Activated T-helper 1 cell treated with anti-CD3 and anti-CD28 coated beads, Interleukin-2, amount 50 U/mL, for 16 hours (primary cell): ENCODE data around the gene GHSR.

Experiments used
- DNase-seq, 2 donors: peaks; one replicate each; pipeline ENCODE4 v3.0.0-alpha.2; 2020; ENCODE audit warnings: low read depth in 1 of 2, low spot score in 1 of 2

Gene GHSR, protein sequence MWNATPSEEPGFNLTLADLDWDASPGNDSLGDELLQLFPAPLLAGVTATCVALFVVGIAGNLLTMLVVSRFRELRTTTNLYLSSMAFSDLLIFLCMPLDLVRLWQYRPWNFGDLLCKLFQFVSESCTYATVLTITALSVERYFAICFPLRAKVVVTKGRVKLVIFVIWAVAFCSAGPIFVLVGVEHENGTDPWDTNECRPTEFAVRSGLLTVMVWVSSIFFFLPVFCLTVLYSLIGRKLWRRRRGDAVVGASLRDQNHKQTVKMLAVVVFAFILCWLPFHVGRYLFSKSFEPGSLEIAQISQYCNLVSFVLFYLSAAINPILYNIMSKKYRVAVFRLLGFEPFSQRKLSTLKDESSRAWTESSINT

GRCh38 chr3:172447611-172448579, at the start of gene GHSR:
TSS of gene GHSR (minus strand) at chr3:172448456. CDS start at chr3:172448413, 43 bp downstream.
- no peak for DNase-seq

GRCh38 chr3:172490198-172490669, 42.0 kb upstream of the GHSR start:
- peak; percentile 55 to 63 for DNase-seq

- DNase-seq = no peak
These were observed 29.9 kb upstream of the GHSR start for GRCh38 chr3:172478116-172478515.

GRCh38 chr3:172476347-172476746, 28.1 kb upstream of the GHSR start:
- no peak for DNase-seq

DNA sequence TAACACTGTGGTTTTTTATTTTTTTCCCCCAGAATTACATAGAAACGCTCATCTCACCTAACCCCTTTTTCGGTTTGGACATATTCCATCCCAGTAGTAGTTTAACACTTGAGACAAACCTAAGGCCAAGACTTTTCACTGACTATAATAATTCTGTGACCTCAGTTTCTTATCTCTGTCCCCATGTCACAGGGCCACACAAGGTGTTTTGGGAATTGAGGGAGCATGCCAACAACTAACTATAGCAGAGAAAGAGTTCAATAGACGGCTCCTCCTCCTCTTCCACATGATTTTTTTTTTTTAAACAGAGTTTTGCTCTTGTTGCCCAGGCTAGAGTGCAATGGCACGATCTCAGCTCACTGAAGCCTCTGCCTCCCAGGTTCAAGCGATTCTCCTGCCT, 27.4 kb upstream of the GHSR start:
- DNase-seq = no peak

- no peak for DNase-seq
These were observed 23.6 kb upstream of the GHSR start for GRCh38 chr3:172471903-172472302.

GRCh38 chr3:172470588-172470987, 22.3 kb upstream of the GHSR start:
- no peak for DNase-seq

DNA sequence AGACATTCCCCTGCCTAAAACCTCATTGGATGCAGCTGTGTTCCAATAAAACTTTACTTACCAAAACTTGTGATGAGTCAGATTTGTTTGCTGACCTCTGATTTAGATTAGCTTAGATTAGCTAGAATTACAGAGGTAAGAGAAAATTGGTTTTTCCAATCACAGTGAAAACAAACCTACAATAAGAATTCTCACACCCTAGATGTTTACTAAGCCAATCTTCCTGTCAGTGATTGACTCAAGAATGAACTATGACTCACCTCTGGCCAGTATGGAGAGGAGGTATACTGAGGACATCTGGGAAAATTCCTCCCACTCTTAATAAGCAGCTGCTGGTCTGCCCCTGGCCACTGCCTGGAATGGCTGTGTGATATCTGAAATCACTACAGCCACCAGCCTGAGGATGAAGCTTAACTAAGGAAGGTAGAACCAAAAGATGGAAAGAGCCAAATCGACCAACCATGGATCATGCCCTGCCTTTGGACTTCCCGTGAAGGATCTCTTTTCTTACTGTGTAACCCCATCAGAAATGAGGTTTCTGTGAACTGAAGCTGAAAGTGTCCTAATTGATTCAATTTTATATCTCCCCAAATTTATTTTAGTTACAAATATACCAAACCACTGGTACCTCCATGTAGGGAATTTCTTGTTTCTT, 19.0 kb upstream of the GHSR start:
- no peak for DNase-seq

DNA sequence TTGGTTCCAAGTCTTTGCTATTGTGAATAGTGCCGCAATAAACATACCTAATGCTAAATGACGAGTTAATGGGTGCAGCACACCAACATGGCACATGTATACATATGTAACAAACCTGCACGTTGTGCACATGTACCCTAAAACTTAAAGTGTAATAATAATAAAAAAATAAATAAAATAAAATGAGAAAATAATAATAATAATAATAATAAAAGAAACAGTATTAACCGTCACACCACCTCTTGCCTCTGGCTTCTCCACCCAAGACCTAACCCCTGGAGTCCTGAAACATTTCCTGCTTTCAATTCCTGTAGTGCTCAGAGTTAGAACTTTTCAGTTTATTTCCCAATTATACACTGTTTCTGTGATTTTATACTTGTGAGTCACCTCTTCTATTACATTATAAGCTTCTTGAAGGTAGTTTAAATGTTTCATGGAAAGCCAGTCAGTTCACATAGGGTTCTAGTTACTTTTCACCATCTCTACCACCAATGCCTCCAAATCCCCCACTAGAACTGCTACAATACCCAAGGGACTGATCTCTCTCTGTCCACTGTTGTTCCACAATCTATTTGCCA, 18.4 kb upstream of the GHSR start:
- DNase-seq = no peak

GRCh38 chr3:172465281-172465680, 17.0 kb upstream of the GHSR start:
- no peak for DNase-seq

DNA sequence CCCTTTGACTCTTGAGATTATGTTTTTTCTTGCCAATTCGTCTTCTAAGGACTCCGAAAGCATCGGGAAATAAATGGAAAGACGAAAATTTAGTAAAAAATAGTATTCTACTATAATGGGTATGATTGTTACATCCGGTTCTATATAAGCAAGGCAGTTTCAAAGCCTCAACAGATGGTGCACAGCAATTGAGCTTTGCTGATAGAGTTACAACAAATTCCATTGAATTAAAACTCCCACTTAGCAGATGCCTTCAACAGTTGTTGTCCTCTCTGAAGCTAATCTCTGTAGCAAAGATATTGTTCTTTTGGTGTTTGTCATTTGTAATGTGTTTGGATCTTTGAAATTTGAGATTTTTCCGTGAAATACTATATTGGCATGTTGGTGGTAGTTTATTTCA, 16.1 kb upstream of the GHSR start:
- no peak for DNase-seq

- no peak for DNase-seq
These were observed 13.4 kb upstream of the GHSR start for GRCh38 chr3:172461530-172462138.

GRCh38 chr3:172456404-172456803, 8.1 kb upstream of the GHSR start:
- DNase-seq = no peak

DNA sequence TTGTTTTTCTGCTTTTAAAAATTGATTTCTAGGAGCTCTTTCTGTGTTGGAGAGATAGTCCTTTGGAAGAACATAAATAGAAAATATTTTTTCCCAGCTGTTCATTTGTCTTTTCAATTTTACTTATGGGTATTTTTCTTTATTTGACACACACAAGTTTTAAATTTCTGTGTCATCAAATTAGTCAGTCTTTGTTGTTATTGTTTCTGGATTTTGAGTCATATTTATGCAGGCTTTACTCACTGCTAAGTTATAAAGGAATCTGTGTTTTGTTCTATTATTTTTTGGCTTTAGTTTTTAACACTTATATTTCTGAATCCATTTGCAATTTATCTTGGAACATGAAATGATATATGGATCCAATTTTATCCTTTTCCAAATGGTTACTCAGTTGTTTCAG, 5.9 kb upstream of the GHSR start:
- no peak for DNase-seq

DNA sequence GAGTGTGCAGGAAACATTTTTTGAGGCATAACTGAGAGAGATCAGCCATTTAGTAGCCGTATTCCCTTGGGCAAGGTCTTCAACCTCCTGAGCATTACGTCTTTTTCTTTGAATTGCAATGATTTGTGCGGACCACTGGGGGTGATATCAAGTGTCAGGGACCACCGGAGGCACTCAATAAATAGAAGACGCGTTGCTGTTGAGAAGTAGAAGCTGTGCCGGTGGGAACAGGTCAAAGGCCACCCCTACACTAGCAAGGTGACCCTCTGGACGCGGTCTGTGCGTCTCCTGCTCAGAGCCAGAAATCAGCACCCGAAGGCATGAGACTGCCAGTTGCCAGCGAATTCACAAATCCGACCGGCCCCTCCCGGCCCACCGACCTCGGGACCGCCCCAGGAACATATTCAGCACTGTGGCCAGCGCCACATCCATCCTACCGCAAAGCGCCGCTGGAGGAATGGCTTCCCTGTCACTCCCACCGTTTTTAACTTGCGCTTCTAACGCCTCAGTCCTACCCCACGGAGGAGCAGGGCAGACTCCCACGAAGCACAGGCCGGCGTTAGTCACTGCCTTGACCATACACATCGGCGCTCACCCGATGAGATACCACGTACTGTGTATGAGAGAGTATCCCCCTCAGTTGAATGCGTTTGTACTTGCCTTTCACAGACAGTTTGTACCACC, 1.4 kb upstream of the GHSR start:
- no peak for DNase-seq

- DNase-seq = no peak
These were observed 607 bp upstream of the GHSR start for GRCh38 chr3:172448661-172449465.

- no peak for DNase-seq
These were observed 2.1 kb downstream of the GHSR start for GRCh38 chr3:172446198-172446597.

DNA sequence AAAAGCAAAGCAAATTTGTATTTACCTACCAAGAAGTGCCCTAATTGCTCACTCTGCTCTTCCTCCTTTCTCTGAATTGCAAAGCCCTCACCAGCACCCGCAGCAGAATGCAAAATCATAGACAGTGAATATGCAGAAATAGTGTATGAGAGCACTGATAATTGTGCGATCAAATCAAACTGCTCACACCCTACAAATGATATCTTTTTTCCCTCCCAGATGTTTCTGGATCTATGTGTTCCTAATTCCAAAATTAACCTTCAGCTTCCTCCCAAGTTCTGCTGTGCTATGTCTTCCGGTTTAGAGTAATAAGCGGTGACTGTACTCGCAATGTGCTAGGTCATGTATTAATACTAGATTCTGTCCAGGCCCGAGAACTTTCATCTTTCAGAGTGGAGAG, 3.4 kb downstream of the GHSR start:
- DNase-seq = no peak

GRCh38 chr3:172442606-172443005, 5.7 kb downstream of the GHSR start:
- no peak for DNase-seq
